Frontal cortex (tissue), 4 donors: ENCODE data around the gene SLC11A2. TPM values are rescaled to one million over a fixed set of nuclear protein-coding genes. Genes with fewer than 3 reads are reported as not detected.
"Not testable (repeated sequence)": the region's sequence is repeated elsewhere in the genome, so short reads cannot be mapped to it uniquely, and the experiment has no call there.

Experiments used
- DNase-seq, 2 donors: peaks; one replicate each; pipeline ENCODE4 v3.0.0; 2012; ENCODE audit warnings: low spot score in 2 of 2
- FAIRE-seq: peaks from 2 replicates; lab custom pipeline; 2012; peaks lifted over from hg19 to GRCh38; lab: Jason Lieb, UNC
- total RNA-seq: library from RNA; depleted of rRNA; stranded (reverse); fragments of >200 nt; gene quantifications from one replicate; pipeline ENCODE4 v1.2.3, GENCODE V29; 2014
- donor health status: control.
- donor health status: control.
- donor health status: control.

Gene SLC11A2
- total RNA-seq, 1 donor from 2014 or later = 86.4 TPM

DNA sequence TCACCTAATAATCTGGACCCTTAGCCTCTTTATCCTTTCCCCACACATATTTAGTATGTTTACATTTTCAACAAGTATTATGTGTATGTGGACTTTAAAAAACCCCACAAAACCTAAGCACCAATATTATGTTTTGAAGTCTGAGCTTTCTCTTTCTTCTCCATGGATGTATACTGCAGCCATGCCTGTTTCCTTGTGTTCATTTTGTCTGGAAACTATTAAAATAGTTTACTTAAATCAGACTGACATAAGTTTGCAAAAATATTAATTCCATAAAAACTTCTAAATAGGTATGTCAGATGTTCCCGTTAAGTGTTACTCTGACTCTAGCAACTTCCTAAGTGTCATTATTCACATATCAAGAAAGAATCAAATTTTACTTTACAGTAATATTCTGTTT, 70.9 kb downstream of the SLC11A2 start:
- FAIRE-seq (no peak), DNase-seq (no peak)

DNA sequence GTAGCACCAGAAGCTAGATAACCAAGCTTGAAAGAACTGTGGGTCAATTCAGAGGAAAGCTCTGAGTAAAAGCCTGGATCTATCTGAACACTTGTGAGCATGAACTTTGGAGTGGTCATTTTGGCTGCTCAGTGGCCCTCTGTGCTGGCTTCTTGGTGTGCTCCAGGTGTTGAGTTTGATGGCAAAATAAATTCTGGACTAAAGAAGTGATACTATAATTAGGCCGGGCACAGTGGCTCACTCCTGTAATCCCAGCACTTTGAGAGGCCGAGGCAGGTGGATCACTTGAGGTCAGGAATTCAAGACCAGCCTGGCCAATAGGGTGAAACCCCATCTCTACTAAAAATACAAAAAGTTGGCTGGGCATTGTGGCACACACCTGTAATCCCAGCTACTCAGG, 71.4 kb downstream of the SLC11A2 start:
- DNase-seq, FAIRE-seq: not testable (repeated sequence)

DNA sequence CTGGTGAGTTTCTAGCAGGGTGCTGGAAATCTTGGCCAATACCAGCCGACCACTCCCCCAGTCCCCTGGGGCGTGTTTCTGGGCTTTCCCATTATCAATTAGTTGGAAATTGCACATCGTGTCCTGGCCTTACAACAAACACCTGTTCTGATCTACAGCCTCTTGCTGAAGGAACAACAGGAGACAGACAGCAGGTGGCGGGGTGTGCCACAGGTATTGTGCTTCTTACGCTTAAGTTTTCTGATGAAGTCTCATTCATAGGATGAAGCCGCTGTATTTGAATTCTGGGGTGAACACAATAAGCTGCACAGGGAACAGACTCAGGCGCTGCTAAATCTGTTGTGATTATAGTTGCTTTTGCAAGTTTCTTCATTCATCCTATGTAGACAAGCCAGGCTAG, 73.1 kb downstream of the SLC11A2 start:
- DNase-seq (no peak), FAIRE-seq (no peak)

DNA sequence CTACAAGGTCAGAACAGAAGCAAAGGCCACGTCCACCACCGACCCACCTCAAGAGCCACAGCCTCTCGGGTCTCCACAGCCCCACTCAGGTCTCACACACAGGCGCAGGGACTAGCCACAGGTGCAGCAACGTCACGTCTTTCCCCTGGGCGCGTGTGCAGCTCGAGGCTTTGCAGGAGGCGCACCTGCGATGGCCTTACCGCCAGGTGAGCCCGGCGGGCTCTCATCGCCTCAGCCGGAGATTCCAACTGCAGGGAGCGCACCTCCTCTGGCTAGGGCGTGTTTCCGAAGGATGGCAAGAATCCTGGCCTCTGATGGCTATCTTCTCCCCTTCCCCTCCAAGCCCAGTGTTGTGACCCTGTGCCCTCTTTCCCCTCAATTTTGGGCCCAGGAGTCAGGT, 73.7 kb downstream of the SLC11A2 start, which contains the start of gene HIGD1C:
TSS of gene HIGD1C (plus strand) at position 35 of the 400 bp plus-strand sequence. CDS start 1,455 bp downstream, outside the sequence.
- no peak for FAIRE-seq
- no peak for DNase-seq

DNA sequence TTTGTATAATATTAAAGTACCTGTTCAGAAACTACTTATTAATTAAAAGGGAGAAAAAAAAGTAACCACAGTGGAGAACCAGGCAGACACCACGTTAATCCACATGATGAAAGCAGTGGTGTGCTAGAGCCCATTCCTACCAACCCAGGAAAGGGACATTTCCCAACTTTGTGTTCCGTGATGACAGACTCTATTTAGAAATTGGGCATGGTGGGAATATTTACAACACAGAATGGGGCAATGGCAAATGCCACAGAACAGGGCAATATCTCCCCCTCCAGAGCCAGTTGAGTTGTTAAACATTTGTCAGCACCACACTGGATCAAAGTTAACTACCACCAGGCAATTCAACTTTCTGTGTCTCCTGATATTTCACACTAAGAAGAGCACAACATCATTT, 75.1 kb downstream of the SLC11A2 start:
- DNase-seq (no peak), FAIRE-seq (no peak)

DNA sequence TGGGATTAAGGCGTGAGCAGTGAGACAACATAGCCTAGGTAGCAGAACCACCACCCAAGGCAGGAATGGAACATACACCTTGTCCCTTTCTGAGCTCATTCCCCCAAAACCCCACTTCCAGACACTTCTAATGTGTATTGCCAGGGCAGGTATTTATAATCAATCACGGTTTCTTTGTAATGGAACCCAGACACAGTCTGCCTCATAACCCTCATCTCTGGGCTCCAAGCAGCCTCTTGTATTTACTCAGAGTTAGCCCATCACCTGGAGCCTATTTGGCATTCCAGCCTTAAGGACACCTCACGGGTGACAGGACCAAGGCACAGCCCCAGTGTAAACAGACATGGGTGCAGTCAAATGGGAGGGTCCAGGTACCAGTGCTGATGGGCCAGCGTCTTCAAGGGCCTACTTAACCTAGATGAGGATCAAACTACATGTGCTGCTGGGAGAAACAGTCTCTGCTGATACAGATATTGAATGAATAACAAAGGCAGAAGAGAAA, 76.3 kb downstream of the SLC11A2 start:
- FAIRE-seq = no peak

DNA sequence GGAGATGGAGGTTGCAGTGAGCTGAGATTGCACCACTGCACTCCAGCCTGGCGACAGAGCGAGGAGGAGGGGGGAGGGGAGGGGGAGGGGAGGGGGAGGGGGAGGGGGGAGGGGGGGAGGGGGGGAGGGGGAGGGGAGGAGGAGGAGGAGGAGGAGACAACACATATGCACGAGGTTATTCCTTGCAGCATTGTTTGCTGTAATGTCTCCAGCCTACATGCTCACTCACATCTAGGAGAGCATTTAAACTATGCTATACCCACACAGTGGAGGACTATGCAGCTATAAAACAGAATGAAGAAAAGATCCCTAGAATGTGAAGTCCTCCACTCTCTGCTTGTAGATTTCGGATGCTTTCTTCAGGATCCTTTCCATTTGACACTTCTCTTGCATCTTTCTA, 77.4 kb downstream of the SLC11A2 start:
- FAIRE-seq (no peak), DNase-seq (no peak)

More for the DNA sequence above, 76.3 kb downstream of the SLC11A2 start:
- DNase-seq = no peak

DNA sequence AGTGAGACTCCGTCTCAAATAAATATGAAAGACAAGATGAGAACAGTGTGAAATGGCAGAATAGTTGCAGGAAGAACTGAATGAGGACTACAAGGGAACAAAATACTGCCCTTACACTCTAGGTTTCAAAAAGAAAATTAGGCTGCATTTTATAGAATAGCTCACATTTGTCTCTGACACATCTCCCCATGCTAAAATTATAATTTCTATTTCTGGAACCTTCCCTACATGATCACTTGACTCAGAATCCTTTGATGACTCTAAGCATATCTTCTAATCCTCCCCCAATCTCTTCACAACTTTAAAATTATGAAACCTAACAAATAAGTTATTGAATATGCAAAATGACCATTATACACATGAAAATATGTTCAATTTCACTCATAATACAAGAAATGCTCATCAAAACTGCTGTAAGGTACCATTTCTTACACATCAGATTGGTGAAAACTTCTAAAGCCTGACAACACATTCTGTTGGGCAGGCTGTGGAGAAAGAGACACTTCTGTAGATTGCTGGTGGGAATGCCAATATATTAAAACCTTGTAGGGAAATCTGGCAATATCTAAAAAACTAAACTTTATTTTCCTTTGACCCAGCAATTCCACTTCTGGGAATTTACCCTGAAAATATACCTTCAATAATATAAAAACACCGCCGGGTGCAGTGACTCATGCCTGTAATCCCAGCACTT, 78.1 kb downstream of the SLC11A2 start:
- no peak for DNase-seq
- FAIRE-seq = no peak

DNA sequence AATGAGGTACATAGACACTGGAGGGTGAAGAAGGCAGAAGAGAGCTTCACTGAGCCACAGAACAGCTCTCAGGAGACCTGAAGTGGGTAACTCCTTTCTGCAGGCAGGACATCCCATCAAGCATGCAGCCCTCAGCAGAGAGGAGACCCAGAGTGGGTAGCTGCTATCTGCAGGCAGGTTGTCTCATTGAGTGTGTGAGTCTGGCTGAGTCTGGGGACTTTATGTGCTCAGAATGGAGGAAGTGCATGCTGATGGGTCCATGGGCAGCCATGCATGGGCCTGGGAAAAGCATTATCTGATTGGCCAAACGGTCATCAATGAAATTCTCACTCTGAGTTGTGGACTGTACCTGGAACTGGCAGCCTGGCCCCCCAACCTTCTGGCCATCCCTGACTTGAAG, 88.5 kb downstream of the SLC11A2 start:
- FAIRE-seq (no peak), DNase-seq (no peak)

DNA sequence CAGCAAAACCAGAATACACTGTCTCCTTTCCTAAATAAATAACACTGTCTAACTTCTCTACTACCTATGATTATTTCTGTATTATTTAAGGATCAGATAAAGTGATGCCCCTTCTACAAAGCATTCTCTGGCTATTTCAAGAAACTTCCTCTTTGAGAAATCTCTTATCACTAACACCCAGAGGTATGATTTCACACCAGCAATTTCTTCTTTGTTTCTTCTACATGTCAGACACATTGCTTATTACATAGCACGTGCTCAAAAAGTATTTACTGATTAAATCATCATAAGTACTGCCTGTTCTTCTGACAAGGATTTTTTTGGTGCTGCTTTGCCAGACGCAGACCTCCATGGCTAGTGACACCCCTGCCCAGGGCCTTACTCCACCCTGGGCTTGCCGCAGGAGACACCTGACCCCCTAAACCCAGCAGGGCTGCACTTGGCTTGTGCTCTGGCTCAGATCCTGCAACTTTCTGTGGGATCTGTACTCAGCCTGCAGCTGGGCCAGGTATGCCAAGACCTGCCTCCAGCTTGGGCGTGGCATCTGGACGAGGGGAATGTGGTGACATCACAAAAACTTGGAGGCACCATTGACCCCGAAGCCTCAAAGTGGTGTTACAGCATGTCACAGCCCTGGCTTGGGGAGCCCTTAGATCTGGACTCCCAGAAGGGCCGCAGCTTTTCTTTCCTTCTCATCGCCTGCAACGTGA, 89.2 kb downstream of the SLC11A2 start:
- DNase-seq = no peak
- FAIRE-seq = no peak

DNA sequence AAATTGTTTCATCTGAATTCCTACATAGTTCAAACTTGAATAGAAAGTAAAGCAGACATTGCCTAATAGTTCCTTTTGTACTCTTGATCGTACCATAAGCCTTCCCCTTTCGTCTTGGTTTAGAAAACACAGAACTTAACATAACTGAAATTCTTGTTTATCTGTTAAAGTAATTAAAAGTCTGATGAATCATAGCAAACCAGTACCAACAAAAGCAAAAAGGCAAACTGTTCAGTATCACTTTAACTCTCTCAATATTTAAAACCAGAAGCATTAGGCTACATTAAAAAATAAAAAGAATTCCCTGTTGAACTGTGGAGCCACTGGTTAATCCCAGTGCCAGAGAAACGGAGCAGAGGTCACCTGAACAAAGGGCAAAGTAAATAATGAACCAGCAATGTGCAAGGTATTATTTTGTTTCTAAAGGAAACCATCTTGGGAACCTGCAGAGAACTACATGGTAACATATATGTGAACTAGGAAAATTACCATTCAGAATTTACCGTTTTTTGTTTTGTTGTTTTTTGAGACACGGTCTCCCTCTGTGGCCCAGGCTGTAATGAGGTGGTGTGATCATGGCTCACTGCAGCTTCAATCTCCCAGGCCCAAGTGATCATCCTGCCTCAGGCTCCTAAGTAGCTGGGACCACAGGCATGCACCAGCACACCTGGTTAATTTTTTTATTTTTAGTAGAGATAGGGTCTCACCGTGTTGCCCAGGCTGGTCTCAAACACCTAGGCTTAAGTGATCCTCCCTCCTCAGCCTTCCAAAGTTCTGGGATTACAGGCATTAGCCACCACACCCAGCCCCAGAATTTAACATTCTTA, 91.0 kb downstream of the SLC11A2 start:
- DNase-seq (no peak), FAIRE-seq (no peak)

DNA sequence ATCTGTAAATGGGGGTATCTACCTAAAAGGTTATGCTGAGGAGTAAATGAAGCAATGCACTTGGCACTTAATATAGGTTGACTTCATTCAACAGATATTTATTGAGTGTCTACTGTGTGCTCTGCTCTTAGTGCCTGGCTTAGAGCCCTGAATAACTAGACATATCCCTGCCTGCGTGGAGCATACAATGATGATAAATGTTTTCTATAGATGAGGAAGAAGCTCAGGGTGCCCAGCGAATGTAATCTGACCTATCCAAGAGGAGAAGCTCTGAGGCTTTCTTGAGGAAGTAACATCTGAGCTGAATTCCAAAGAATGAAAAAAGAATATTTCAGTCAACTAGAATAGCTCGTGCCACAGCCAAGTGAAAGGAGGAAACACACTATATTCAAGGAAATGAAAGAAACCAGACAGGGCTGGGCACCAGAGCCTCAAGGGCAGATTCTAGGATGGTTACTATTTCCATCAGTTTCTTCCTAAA, 91.8 kb downstream of the SLC11A2 start:
- FAIRE-seq (no peak), DNase-seq (no peak)

DNA sequence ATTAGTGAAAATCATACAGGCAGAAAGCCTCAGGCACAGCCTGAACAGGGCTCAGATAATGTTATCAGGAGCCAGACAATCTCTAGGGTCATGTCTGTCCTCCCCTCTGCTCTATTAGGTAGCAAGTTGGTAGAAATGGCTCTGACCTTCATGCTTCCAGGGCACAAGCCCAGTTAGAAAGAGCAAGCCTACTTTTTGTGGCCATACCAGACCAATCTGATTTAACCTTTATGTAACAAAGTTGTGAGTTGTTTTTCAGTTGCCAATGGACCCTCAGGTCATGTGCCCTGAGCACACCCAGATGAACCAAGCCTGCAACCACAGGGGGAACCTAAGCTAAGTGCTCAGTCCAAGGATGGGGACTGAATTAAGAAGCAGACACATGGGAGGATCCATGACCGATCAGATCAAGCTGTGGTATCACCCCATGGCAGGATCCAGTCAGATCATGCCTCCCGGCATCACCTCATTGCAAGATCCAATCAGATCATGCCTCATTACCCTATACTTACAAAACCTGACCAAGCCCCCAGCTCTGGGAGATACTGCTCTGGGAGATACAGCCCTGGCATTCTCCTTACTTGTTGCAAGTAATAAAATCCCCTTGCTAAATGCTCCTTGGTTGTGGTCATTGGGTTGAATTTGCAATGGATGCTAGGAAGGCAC, 92.6 kb downstream of the SLC11A2 start:
- FAIRE-seq = no peak

DNA sequence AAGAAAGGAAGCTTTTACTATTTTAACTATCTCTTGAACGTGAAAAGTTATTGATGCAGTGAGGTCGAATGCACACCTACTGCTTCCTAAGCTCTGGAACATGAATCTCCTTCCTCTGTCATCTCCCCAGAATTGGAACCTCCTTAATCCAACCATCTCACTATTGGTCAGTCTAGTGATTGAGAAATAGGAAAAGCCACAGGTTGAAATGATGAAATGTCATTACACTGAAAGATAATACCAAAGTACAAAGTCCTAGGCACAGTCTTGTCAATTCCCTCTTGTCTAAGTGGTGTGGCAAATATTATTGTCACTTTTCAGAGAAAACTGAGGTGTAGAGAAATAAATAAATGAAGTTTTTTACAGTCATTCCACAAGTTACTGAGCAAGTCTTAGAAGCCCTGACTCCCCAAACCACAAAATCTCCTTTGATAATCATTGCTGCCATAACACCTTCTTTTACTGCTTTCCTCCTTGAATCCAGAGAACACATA, 93.3 kb downstream of the SLC11A2 start:
- no peak for FAIRE-seq
- DNase-seq = no peak

More for the DNA sequence above, 92.6 kb downstream of the SLC11A2 start:
- no peak for DNase-seq

DNA sequence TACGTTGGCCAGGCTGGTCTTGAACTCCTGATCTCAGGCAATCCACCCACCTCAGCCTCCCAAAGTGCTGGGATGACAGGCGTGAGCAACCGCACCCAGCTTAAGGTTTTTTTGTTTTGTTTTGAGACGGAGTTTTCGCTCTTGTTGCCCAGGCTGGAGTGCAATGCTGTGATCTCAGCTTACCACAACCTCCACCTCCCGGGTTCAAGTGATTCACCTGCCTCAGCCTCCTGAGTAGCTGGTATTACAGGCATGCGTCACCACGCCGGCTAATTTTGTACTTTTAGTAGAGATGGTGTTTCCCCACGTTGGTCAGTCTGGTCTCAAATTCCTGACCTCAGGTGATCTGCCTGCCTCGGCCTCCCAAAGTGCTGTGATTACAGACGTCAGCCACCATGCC, 95.7 kb downstream of the SLC11A2 start:
- FAIRE-seq, DNase-seq: not testable (repeated sequence)

DNA sequence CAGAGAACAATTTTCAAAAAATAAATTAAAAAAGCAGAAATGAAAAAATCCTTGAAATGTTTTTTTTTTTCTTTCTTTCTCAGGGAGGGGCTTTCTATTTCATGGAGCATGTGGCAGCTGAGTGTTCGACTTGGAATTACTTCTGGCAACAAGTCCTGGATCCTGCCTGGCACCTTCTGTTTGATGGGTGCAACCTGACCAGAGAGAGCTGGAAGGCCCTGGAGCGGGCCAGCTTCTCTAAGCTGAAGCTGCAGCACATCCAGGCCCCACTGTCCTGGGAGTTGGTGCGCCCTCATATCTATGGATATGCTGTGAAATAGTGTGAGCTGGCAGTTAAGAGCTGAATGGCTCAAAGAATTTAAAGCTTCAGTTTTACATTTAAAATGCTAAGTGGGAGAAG, 96.4 kb downstream of the SLC11A2 start:
- no peak for DNase-seq
- FAIRE-seq = no peak
